ENCODE results near the gene SPATA46. TPM values are rescaled to one million over a fixed set of nuclear protein-coding genes. Genes with fewer than 3 reads are reported as not detected.
A peak's percentile ranks its signal among the peaks of the same experiment; 100 is the strongest.

SPATA46 gene
- total and polyA plus RNA-seq, 9 of the 15 experiments (the other 6 are each of a cell fraction or from before 2014, with no cell fraction given): 0.04 to 0.11 TPM; not detected in 7

GRCh38 chr1:162388615-162389014 is 12.0 kb upstream of the SPATA46 start:
- Histone ChIP-seq H3K4me1 (replicated peaks in 1 of 2; ENCODE audit: control insufficient read depth in 2 of 2, insufficient read depth in 2 of 2, low read length in 2 of 2) (peaks cover 64 to 80% of the 10 kb centered on the region in 2 experiments), H3K4me2 (ENCODE audit: insufficient read depth, low read length) (peak overlapping the region; percentile 48; the same call in 1 of the 2 replicates), H3K36me3 (ENCODE audit: control insufficient read depth, insufficient read depth, low read length) (no peaks in the 10 kb centered on the region; the same call in 2 of the 3 replicates), H3K27ac (ENCODE audit: extremely low read depth, low read depth, low read length) (peak overlapping the region; percentile 55), H3K79me2 (ENCODE audit: control insufficient read depth, insufficient read depth, low read length) (peaks cover 12% of the 10 kb centered on the region; the same call in 2 of the 3 replicates), H4K20me1 (replicated peaks; ENCODE audit: control insufficient read depth, insufficient read depth, low read length) (no peaks in the 10 kb centered on the region), H2AFZ (ENCODE audit: low read depth, low read length) (peak overlapping the region; percentile 52), H3K4me3 (no peak overlapping the region), H3K9me3 (replicated peaks; ENCODE audit: control insufficient read depth, insufficient read depth, low read depth, low read length) (no peaks in the 10 kb centered on the region), H3K27me3 (ENCODE audit: control insufficient read depth in 2 of 2, insufficient read depth in 2 of 2, low read length in 2 of 2) (no peaks in the 10 kb centered on the region), H3K9ac (ENCODE audit: insufficient read depth in 1 of 2, low read depth in 2 of 2, low read length in 2 of 2) (peak overlapping the region; percentile 26 to 62; a peak in 2 of 4 replicates), H3K9me1 (ENCODE audit: control insufficient read depth, insufficient read depth, low read length) (peaks cover 7% of the 10 kb centered on the region)
- peak in 1 of 4 experiments; percentile 11 for DNase-seq (ENCODE audit: extremely low read depth in 1 of 4, low spot score in 3 of 4)
- no peak for FAIRE-seq
- intact Hi-C loops (cut with micrococcal nuclease) (no loop called here), in situ Hi-C loops (cut with MboI) (no loop called here)
- no peak for ATAC-seq
- BruUV-seq (replicated peaks): no TSS peak
- CTCF ChIA-PET (ENCODE audit: low intra/inter-chr PET ratio): no interaction called here
- TF ChIP-seq HLTF (IDR thresholded peaks at IDR 0.05) (no peak), ATF6 (CRISPR knock-in tag; IDR thresholded peaks at IDR 0.05) (peak; percentile 40; the same call in 1 of the 2 replicates), MTA3 (IDR thresholded peaks at IDR 0.05; ENCODE audit: borderline replicate concordance) (no peak)
- POLR2A ChIA-PET: interaction anchor here (0.8 to 2.8 kb wide), 4 partner anchors 8 to 89 kb away, joined by 3 to 17 read pairs (median 6); no protein-coding TSS in a partner anchor
- WGBS (ENCODE audit: insufficient coverage, low coverage, missing lambda C conversion rate): 83% methylated on average over 5 of the region's 5 CpGs
